Measurements from ENCODE around the gene KLRD1.
"Not testable (repeated sequence)": the region's sequence is repeated elsewhere in the genome, so short reads cannot be mapped to it uniquely, and the experiment has no call there.

Gene KLRD1

DNA sequence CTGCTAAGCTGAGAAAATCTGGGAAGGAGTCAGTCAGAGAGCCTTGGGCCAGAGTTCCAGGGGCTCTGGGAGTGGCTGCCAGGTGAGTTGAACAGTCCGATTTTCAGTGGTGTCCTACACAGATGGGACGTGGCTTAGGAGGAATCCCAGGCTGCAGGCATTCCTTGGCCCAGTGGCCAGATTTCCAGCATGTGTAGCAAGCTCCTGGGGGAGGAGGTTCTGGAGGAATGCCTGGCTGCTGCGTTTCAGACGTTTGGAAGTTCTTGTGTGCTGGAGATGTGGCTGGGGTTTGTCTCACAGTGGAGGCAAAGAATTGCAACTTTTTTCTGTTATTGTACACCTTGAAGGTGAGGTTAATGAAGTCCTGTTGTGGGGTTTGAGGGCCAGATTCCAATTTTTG lies 28.5 kb downstream of the KLRD1 start:
- not testable (repeated sequence) for DNase-seq (ENCODE audit: low read depth in 2 of 2, low spot score in 1 of 2)

DNA sequence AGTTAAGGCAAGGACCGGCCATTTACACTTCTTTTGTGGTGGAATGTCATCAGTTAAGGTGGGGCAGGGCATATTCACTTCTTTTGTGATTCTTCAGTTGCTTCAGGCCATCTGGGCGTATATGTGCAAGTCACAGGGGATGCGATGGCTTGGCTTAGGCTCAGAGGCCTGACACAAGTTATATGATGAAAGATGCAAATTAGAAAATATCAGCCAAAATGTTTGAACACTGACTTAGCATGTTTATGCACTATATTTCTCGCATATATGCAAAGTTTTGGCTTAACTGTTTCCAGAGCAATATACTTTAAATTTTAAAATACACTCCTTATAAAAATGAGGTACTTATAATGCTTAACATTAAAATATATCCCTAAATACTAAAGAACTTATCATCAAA lies 30.8 kb downstream of the KLRD1 start:
- DNase-seq (ENCODE audit: low read depth in 2 of 2, low spot score in 1 of 2), result not testable (repeated sequence)

DNA sequence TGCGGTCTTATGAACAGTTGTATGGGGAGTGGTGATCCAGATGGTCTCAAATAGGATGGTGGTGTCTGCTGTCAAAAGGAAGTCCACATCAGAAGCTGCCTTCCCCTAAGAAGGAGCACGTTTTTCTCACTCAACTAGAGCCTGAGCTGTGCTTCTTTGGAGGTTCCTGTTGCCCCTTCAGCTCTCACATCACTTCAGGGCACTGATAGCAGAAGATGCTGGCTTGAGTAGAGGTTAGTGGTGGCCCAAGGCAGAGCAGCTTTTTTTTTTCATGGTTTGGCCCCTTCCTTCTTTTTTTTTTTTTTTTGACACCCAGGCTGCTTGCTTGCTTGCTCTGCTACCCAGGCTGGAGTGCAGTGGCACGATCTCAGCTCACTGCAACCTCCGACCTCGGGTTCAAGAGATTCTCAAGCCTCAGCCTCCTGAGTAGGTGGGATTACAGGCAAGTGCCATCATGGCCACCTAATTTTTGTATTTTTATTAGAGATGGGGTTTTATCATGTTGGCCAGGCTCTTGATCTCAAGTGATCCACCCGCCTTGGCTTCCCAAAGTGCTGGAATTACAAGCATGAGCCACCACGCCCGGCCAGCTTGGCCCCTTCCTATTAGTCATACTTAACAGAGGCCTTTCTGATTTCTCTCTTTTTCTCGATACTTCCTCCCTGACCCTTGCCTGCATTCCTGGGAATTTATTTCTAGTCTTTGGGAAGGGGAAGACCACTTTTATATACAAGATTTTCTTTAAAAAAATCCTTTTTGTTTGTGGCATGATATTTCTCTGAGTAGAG lies 31.6 kb downstream of the KLRD1 start:
- DNase-seq (ENCODE audit: low read depth in 2 of 2, low spot score in 1 of 2), result no peak

DNA sequence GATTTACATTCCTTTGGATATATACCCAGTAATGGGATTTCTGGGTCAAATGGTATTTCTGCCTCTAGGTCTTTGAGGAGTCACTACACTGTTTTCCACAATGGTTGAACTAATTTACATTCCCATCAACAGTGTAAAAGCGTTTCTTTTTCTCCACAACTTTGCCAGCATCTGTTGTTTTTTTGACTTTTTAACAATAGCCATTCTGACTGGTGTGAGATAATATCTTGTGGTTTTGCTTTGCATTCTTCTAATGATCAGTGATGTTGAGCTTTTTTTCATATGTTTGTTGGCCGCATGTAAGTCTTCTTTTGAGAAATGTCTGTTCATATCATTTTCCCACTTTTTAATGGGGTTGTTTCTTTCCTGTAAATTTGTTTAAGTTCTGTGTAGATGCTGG lies 33.3 kb downstream of the KLRD1 start:
- not testable (repeated sequence) for DNase-seq (ENCODE audit: low read depth in 2 of 2, low spot score in 1 of 2)

DNA sequence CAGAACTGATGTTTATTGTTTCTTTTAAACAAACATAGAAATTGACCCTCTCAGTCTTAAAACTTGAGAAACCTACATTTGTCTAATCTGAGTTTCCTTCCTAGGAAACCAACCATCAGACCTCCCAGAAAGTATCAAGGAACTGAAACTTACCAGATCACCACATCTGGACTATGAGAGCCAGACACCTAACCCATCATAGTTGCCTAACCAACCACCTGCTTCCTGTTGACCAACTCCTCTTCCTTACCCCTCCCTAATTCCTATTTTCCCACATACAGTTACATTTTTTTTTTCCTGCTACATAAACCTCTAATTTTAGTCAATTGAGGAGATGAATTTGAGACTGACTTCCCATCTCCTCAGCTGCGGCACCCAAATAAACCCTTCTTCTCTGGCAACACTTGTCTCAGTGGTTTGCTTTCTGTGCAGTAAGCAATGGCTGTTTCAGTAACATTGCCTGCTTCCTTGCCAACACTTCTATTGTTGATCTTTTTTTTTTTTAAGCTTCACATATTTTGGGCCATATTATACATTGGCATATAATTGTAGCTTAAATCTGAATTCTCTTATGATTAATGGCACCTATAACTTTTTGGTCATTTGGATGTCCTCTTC lies 34.3 kb downstream of the KLRD1 start:
- no peak for DNase-seq (ENCODE audit: low read depth in 2 of 2, low spot score in 1 of 2)

DNA sequence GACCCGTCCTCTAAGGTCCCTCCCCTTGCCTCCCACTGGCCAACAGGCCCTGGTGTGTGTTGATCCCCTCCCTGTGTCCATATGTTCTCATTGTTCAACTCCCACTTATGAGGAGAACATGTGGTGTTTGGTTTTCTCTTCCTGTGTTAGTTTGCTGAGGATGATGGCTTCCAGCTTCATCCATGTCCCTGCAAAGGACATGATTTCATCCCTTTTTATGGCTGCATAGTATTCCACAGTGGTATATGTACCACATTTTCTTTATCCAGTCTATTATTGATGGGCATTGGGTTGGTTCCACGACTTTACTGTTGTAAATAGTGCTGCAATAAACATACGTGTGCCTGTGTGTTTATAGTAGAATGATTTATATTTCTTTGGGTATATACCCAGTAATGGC lies 43.8 kb downstream of the KLRD1 start:
- DNase-seq (ENCODE audit: low read depth in 2 of 2, low spot score in 1 of 2), result not testable (repeated sequence)

DNA sequence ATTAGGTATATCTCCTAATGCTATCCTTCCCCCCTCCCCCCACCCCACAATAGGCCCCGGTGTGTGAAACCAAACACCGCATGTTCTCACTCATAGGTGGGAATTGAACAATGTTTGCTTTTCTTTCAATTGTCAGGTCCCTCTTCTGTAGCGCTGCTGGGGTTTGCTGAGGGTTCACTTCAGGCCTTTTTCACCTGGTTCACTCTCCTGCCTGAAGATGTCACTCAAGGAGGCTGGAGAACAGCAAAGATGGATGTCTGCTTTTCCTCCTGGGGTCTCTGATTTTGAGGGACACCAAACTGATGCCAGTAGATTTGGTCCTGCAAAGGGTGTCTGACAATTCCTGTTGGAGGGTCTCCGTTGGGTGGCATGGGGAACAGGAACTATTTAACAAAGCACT lies 46.4 kb downstream of the KLRD1 start:
- no peak for DNase-seq (ENCODE audit: low read depth in 2 of 2, low spot score in 1 of 2)

DNA sequence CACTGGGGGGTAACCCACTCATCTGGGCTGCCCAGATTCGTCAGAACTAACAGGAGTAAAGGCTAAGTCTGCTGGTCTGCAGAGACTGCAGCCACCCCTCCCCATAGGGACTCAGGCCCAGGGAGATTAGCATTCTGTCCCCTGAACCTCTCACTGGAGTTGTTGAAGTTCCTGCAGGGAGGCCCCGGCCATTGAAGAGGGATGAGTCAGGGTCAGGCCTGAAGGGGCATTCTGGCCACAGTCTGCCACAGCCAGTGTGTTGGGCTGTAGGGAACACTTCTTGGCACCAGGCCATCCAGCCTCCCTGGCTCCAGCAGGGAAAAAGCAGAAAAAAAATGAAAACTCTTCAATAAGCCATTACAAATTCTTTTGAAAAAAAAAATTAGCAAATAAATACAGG lies 46.8 kb downstream of the KLRD1 start:
- DNase-seq (ENCODE audit: low read depth in 2 of 2, low spot score in 1 of 2), result no peak

DNA sequence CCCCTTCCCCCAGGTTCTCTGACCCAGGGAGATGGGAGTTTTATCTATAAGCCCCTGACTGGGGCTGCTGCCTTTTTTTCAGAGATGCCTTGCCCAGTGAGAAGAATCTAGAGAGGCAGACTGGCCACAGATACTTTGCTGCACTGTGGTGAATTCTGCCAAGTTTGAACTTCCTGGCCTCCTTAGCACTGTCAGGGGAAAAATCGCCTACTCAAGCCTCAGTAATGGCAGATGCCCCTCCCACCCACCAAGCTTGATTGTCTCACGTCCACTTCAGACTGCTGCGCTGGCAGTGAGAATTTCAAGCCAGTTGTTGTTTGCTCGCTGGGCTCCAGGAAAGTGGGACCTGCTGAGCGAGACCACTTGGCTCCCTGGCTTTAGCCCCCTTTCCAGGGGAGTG lies 50.5 kb downstream of the KLRD1 start:
- DNase-seq (ENCODE audit: low read depth in 2 of 2, low spot score in 1 of 2), result no peak

DNA sequence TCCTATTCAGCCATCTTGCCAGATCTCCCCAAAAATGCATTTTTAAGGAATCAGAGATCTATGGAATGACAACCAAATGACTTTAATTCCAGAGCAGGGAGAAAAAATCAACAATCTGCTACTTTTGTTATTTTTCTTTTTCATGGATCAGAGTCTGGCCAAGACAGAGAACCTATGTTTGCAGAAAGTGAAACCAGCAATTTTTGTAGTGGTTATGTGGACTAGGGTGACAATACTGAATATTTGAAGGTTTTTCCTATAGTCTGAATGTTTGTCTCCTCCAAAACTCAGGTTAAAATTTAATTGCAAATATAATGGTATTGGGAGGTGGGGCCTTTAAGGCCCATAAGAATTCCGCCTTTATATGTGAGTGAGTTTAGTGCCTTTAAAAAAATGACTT lies 51.3 kb downstream of the KLRD1 start:
- no peak for DNase-seq (ENCODE audit: low read depth in 2 of 2, low spot score in 1 of 2)

DNA sequence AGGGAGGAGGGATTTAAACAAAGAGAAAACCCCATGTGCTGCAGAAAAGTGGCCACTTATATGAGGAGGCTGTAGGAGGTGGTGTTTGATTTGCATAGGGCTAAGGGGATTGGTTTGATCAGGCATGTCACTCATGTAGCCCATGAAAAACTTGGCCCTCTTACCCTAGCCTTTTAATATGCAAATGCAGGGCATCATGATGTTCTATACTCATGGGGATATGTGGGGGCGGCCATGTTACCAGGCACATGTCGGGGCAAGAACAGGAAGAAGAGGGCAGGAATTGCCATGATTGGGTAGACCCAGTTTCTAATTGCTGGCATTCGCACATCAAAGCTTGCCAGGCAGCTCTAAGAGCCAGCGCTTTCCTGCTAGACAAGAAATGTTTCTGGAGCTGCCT lies 53.4 kb downstream of the KLRD1 start:
- DNase-seq (ENCODE audit: low read depth in 2 of 2, low spot score in 1 of 2), result no peak

DNA sequence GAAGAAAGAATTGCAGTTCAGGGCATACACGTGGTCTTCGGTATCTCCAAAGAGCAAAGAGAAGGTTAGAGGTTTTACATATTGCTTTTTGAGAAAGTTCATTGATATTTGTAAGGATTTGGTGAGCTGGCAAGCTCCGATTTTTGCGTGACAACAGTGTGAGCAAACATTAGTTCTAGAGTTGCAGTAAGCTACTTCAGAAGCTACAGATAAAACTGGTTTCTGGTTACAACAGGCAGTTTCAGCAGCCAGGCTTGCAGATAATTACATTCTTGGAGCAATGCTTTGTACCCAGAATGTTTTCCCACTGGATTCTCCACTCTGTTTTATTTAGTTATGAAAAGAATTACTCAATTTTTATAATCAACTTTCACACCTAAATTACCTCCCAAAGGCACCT lies 54.0 kb downstream of the KLRD1 start:
- DNase-seq (ENCODE audit: low read depth in 2 of 2, low spot score in 1 of 2), result no peak

DNA sequence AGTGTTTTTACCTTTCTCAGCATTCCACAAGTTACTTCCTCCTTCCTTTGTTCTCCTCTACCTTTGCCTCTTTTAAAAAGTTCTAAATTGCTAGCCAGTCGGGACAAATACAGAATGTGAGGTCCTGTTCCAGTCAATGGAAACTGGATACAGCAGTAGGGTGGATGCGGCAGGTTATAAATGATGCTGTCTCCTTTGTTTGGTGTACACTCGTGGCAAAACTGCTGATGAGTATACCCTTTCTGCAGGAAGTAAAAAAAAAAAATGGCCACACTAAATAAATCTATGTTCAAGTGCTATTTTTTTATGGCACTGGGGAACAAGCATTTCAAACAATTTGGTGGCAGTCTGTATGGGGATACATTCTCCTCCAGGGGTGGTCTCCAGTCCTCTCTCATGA lies 54.7 kb downstream of the KLRD1 start:
- DNase-seq (ENCODE audit: low read depth in 2 of 2, low spot score in 1 of 2), result no peak

DNA sequence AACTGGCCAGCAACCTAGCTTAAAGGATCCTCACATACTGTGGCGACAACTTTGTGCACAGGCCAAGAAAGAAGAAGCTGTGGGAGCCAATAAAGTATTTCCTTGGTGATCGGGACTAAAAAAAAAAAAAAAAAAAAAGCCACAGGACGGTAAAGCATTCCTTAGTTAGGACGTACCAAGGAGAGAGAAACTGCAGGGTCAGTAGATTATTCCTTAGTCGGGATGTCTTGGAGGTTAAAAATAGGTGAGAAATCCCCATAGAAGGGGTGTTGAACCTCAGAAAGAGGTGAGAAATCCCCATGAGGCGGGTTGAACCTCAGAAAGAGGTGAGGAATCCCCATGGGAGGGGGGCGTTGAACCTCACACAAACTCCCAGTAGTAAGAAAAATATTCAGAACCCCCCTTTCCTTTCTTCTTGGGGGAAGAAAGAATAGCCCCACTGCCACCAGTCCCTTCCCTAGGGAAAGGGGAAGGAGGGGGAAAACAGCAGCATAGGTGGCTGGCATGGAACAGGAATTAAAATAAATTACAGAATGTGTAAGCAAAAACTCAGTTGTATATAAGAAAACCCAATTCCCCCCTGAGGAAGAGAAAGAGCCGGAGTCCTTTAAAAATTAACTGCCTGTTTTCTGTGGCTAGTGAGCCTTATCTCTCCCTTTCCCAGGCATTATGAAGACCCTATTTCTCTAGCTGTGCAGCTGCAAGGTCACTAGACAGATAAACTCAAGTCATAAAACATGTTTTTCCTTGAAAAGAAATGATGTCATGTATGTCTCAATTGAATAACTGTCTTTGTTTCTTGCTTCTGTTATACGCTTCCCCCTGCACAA lies 55.4 kb downstream of the KLRD1 start:
- DNase-seq (ENCODE audit: low read depth in 2 of 2, low spot score in 1 of 2), result no peak

DNA sequence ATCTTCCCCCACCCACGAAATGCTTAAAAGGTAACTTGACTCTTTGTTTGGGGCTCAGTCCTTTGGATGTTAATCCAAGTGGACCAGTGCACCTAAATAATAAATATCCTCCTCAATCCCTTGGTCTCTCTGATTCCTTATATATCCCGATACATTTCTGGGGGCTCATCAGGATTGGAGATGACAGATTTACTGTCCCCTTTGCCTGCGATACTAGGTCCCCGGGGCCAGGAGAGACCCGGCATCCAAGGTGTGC lies 55.9 kb downstream of the KLRD1 start:
- no peak for DNase-seq (ENCODE audit: low read depth in 2 of 2, low spot score in 1 of 2)

DNA sequence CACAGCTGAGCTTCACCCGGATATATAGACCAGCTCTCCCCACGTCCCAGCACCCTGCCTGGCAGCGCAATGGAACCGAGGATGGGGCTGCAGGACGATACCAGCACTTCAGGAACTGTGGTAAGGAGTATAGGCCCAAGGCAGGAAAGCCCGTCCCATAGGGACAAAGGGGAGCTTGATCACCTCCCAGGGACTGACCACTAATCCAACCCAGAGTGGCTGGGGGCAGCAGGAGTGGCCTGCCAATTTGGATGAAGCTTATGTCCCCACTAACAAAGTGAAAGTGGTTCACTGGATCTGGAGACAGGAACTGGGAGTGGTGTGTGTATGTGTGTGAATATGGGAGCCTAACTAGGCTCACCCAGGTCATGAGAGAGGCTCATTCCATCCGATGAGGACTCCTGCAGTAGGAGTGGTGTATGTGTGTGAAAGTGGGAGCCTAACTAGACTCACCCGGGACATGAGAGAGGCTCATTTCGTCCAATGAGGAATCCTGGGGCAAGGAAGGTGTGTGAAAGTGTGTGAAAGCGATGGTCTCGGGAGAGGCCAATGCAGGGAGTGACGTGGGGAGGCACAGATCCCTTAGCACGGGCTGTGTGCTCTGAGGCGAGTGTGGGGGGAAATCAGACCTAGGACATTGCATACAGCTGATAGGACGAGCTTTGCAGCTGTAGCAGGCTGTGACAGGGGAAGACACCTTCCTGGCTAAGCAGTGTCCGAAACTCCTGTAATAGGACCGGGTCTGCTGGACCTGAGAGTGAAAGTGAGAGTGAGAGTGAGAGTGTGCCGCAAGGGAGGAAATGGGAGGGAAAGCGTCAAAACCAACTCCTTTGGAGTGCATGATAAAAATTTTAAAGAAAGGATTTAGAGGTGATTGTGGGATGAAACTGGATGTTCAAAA lies 56.5 kb downstream of the KLRD1 start:
- no peak for DNase-seq (ENCODE audit: low read depth in 2 of 2, low spot score in 1 of 2)

DNA sequence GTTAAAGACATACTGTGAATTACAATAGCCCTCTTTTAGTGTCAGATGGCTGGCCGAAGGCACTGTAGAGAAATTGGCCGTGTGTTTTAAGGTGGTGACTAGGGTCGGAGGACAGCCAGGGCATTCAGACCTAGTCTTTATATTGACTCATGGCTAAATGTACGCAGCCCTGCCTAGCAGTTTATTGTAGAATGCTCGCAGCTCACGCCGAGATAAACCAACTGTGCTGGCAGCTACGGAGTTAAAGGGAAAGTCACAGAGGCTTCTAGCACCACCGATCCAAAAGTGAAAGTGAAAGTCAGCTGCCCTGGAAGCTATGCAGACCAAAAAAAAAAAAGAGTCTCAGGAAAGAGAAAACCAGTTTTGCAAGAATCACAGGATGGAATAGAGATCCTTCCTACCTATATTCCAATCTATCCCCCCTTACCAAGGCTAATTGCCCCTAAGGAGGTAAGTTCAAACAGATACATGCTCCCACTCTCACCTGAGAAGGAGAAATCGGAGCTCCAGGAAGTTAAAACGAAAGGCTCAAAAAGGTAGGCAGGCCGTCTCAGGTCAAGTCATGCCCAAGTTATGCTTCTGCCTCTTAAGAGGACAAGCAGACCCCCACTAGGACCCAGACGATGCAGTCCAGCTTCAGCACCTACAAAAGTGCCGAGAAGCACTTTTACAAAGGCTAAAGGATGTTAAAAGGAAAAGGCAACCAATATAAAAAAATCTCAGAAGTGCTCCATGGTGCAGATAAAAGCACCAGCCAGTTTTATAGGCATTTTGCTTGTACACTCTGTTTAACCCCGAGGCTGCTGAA lies 57.3 kb downstream of the KLRD1 start:
- no peak for DNase-seq (ENCODE audit: low read depth in 2 of 2, low spot score in 1 of 2)

DNA sequence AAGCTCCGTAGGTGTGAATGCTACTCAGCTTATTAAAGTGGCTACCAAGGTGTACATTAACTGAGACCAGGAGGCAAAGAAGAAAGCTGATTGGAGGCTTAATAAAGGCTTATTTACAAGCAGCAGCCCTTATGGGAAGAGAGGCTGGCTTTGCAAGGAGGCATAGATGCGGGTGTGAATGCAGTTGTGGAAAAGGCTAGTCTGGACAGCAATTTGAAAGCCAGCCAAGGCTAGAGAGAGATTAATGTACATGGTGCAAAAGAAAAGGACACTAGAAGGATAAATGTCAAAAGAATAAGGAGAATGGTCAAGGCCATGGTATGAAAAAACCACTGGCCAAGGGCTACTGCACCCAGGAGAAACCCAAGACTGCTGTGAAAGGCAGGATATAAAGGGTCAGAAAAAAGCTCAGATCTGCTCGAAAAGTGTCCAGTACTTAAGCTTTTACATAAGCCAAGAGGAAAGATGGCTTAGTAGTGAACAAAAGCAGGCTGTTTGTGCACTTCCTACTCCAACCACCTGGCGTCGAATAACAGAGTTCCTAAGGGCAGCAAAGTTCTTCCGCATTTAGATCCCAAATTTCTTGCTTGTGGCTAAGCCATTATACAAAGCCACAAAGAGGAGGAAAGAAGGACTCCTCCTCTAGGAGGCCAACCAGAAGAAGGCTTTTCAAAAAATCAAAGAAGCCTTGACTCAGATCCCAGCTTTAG lies 58.2 kb downstream of the KLRD1 start:
- no peak for DNase-seq (ENCODE audit: low read depth in 2 of 2, low spot score in 1 of 2)

DNA sequence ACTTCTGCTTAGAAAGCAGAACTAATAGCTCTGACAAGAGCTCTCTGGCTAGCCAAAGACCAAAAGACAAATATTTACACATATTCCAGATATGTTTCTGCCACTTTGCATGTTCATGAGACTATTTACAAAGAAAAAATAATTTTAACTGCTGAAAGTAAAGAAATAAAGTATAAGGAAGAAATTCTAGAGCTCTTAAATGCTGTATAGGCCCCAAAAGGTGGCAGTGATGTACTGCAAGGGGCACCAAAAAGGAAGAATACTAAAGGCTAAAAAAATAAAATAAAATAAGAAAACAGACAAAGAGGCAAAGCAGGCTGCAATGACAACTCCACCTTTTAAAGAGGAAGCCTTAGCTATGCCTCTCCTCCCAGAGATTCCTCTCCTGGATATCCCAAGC lies 59.2 kb downstream of the KLRD1 start:
- no peak for DNase-seq (ENCODE audit: low read depth in 2 of 2, low spot score in 1 of 2)

DNA sequence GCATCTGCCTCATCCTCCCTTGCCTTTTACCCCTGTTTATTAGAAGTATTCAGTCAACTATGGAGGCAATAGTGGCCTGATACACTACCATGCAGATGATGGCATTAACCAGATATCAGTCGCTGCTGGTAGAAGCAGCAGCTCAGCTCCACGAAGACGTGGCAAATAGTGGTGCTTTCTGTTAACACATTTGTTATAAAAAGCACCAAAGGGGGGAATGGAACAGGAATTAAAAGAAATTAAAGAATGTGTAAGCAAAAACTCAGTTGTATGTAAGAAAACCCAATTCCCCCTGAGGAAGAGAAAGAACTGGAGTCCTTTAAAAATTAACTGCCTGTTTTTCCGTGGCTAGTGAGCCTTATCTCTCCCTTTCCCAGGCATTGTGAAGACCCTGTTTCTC lies 60.0 kb downstream of the KLRD1 start:
- not testable (repeated sequence) for DNase-seq (ENCODE audit: low read depth in 2 of 2, low spot score in 1 of 2)

Data from stimulated activated CD8-positive, alpha-beta memory T cell treated with anti-CD3 and anti-CD28 coated beads, Interleukin-4, amount 100 ng/mL, for 1 hour (primary cell).